Measurements from ENCODE around the gene PLA2R1.
A peak's percentile ranks its signal among the peaks of the same experiment; 100 is the strongest.

PLA2R1 gene

DNA sequence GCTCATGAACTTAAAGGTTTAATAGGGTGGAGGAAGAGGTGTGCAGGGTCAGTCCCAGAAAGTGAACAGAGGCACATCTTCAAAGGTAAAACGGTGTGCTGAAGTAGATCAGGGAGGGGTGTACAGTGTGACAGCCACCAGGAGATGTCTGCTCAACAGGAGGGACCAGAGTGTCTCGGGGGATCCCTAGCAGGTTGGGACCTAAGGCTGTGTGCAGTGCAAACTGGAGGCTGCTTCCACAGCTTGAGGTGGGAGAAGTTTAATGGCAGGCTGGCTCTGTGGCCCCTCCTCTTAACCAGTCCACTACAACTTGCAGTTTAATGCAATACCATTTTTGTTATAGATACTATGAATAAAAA, 33.2 kb downstream of the PLA2R1 start:
- TF ChIP-seq, protein P1, sequence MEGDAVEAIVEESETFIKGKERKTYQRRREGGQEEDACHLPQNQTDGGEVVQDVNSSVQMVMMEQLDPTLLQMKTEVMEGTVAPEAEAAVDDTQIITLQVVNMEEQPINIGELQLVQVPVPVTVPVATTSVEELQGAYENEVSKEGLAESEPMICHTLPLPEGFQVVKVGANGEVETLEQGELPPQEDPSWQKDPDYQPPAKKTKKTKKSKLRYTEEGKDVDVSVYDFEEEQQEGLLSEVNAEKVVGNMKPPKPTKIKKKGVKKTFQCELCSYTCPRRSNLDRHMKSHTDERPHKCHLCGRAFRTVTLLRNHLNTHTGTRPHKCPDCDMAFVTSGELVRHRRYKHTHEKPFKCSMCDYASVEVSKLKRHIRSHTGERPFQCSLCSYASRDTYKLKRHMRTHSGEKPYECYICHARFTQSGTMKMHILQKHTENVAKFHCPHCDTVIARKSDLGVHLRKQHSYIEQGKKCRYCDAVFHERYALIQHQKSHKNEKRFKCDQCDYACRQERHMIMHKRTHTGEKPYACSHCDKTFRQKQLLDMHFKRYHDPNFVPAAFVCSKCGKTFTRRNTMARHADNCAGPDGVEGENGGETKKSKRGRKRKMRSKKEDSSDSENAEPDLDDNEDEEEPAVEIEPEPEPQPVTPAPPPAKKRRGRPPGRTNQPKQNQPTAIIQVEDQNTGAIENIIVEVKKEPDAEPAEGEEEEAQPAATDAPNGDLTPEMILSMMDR (conservative IDR thresholded peaks at IDR 0.05; ENCODE audit: low read depth) = no peak
- ChIA-PET CTCF (interaction anchor here (0.6 kb wide), 1 partner anchor 15 kb away, joined by 3 read pairs; no protein-coding TSS in a partner anchor), POLR2A (ENCODE audit: low non-redundant PET) (no interaction called here)
- H3K27ac ChIP-seq = peak overlapping the region; percentile 58
- no peak for DNase-seq (ENCODE audit: low spot score)

DNA sequence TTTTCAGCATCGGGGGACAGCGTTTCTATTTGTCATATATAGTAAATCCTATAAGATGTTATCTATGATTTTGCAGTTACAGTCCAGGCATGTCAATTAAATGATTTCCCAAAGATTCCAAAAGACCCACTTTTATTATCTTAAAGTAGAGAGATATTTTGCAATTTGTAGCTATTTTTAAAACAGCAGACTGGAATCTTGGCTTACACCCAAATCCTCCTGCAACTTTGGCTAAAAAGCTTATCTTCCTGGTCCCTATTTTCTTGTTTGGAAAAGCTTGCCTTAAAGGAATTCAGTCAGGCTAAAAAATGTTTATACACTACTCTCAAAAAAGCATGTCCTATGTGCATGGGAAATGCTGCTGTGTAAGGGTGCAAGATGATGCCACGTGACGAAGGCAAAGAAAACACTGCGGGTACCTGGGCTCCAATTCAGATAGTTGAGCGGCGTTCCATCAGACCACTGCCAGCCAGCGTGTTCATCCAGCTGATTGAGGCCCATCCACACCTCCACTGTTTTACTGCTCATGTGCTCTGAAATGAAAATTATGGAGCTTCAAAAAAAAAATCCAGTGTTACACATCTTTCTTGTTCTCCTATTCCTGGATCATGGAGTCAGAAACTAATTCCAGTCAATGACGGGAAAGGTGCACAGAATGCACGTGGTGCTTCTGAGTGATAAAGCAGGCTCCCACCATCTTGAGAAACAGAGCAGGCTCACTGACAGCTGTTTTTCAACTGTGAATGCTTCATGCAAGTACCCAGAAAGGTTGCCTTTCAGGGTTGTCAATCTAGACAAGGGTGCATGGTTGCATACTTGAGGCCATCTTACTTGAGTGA, 33.8 kb downstream of the PLA2R1 start:
- CTCF ChIA-PET = interaction anchor here (0.5 to 0.6 kb wide), 2 partner anchors 14 to 941 kb away, joined by 3 to 4 read pairs; no protein-coding TSS in a partner anchor

DNA sequence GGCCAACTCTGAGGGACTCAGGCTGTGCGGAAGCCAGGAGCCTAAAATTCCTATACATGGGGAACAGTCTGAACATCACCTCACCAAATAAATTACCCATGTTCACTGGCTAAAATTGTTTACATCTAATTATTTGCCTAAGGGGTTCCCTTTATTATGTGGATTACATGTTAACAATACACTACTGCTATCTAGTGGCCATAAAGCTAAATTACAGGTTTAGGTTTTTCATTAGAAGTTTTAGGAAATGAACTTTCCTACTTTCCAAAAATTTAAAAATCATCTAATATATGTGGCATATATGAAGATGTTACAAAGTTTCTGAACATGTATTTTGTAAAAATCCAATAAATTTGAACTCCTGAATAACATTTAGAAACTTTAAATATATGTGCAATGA, 40.3 kb downstream of the PLA2R1 start:
- DNase-seq (ENCODE audit: low spot score) = no peak
- no peak overlapping the region for H3K27ac ChIP-seq
- TF ChIP-seq, protein P1 (conservative IDR thresholded peaks at IDR 0.05; ENCODE audit: low read depth) = peak; percentile 45
- CTCF ChIA-PET = interaction anchor here (0.6 kb wide), 1 partner anchor 1121 kb away, joined by 3 read pairs; no protein-coding TSS in a partner anchor
- POLR2A ChIA-PET (ENCODE audit: low non-redundant PET) = no interaction called here

More for the DNA sequence above, 33.8 kb downstream of the PLA2R1 start:
- TF ChIP-seq, protein P1 (conservative IDR thresholded peaks at IDR 0.05; ENCODE audit: low read depth) = no peak
- POLR2A ChIA-PET (ENCODE audit: low non-redundant PET) = no interaction called here
- DNase-seq (ENCODE audit: low spot score) = no peak
- peak overlapping the region; percentile 58 for H3K27ac ChIP-seq

DNA sequence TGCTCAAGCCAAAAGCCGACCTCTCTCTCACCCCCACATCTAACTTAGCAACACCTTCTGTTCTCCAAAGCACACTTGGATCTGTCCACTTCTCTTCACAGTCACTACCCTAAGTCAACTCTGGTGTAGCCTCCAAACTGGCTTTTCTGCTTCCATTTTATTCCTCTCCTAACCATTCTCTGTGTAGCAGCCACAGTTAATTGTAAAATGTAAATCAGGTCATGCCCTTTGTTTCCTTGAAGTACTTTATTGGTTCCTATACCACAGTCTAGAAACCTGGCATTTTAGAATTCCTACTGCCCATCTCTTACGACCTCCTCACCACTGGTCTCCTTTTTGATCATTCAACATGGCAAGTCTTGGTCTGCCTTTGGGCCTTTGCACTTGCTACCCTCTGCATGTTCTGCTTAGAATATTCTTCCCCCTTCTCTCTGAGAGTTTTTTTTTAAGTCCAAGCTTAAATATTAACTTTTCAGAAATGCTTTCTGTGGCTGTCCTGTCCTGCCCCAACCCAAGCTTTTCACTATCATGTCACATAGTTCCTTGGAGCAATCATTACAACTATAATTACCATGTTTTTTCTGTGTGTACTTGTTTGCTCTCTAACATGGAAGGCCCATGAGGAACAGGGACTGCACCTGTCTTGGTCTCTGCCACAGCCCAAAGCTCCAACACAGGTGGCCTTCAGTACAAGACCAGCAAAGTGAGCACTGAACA, 42.9 kb downstream of the PLA2R1 start:
- TF ChIP-seq, protein P1 (conservative IDR thresholded peaks at IDR 0.05; ENCODE audit: low read depth) = no peak
- CTCF ChIA-PET = interaction anchor here (0.6 kb wide), 1 partner anchor 408 kb away, joined by 3 read pairs; no protein-coding TSS in a partner anchor
- no peak for DNase-seq (ENCODE audit: low spot score)
- H3K27ac ChIP-seq = no peak overlapping the region
- POLR2A ChIA-PET (ENCODE audit: low non-redundant PET) = no interaction called here

DNA sequence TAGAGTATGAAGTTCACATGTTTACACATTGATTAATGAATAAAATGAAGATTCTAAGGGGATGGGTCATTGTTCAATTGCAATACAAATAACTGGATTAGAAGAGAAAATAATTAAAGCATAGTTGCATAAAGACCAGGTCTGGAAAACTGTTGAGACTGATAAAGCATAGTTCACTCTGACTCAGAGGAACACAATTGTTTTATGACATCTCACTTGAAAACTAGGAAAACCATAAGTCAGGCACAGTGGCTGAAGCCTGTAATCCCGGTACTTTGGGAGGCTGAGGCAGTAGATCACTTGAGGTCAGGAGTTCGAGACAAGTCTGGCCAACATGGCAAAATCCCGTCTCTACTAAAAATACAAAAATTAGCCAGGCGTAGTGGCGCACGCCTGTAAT, 46.7 kb downstream of the PLA2R1 start:
- POLR2A ChIA-PET (ENCODE audit: low non-redundant PET) = no interaction called here
- no peak overlapping the region for H3K27ac ChIP-seq
- TF ChIP-seq, protein P1 (conservative IDR thresholded peaks at IDR 0.05; ENCODE audit: low read depth) = no peak
- no peak for DNase-seq (ENCODE audit: low spot score)
- CTCF ChIA-PET = no interaction called here

DNA sequence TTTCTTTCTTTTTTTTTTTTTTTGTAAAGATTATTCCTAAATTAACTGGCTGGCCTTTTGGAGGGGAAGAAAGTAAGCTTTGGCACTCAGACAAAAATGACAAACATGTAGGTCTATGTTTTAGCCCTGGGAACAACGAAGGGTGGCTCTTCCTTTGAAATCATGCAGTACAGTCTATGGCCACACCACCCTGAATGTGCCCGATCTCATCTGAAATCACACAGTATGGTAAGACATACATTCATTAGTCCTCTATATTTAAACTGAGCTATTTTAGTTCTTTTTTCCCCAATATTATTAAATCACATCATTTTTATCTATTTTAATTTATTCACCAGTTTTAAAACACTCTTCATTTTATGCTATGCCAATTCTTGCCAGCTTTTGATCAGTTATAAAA, 48.2 kb downstream of the PLA2R1 start:
- no peak overlapping the region for H3K27ac ChIP-seq
- ChIA-PET CTCF (interaction anchor here (0.7 kb wide), 2 partner anchors 15 to 100 kb away, joined by 3 to 4 read pairs; no protein-coding TSS in a partner anchor), POLR2A (ENCODE audit: low non-redundant PET) (no interaction called here)
- DNase-seq (ENCODE audit: low spot score) = no peak
- TF ChIP-seq, protein P1 (conservative IDR thresholded peaks at IDR 0.05; ENCODE audit: low read depth) = no peak

All from RWPE1 (cell line).